Measurements from ENCODE around the gene GON4L. TPM values are rescaled to one million over a fixed set of nuclear protein-coding genes. Genes with fewer than 3 reads are reported as not detected.

The GON4L gene
- total and polyA plus RNA-seq, 3 donors from 2014 or later, result 36.4 to 108 (median 77.2) TPM

- WGBS, 2 donors, result 58 to 72% methylated on average over 3 of the region's 3 CpGs
- H3K27me3 ChIP-seq, result no peaks in the 10 kb centered on the region
Measured at GRCh38 chr1:155892796-155893195, 35.8 kb upstream of the GON4L start.

GRCh38 chr1:155890251-155890650 is 33.2 kb upstream of the GON4L start:
- no peak for DNase-seq
- H3K4me3 ChIP-seq, result no peak overlapping the region
- H3K27ac ChIP-seq, result no peak overlapping the region
- H3K36me3 ChIP-seq (ENCODE audit: low read depth, missing control alignments), result no peaks in the 10 kb centered on the region
- H3K4me1 ChIP-seq, result no peaks in the 10 kb centered on the region
- no peak for TF ChIP-seq CTCF (IDR thresholded peaks at IDR 0.05)
- no peak for TF ChIP-seq POLR2A (IDR thresholded peaks at IDR 0.05)
- 54 to 60% methylated on average over 3 of the region's 3 CpGs for WGBS, 2 donors
- intact Hi-C loops (cut with DNase I; ENCODE audit: low total_unique reads), result no loop called here
- no peaks in the 10 kb centered on the region for H3K27me3 ChIP-seq
- H3K9me3 ChIP-seq, result no peaks in the 10 kb centered on the region

More at GRCh38 chr1:155892796-155893195, 35.8 kb upstream of the GON4L start:
- Histone ChIP-seq H3K27ac (peak overlapping the region in 1 of 2 donors; percentile 61), H3K36me3 (ENCODE audit: low read depth, missing control alignments) (no peaks in the 10 kb centered on the region), H3K9me3 (no peaks in the 10 kb centered on the region), H3K4me1 (no peaks in the 10 kb centered on the region), H3K4me3 (no peak overlapping the region)
- no peak for DNase-seq
- TF ChIP-seq POLR2A (IDR thresholded peaks at IDR 0.05), result no peak
- TF ChIP-seq CTCF (IDR thresholded peaks at IDR 0.05), result no peak
- intact Hi-C loops (cut with DNase I; ENCODE audit: low total_unique reads), result no loop called here

GRCh38 chr1:155889566-155889965 is 32.6 kb upstream of the GON4L start:
- WGBS, 2 donors, result 71 to 78% methylated on average over 2 of the region's 2 CpGs
- no peak for DNase-seq
- intact Hi-C loops (cut with DNase I; ENCODE audit: low total_unique reads), result no loop called here

GRCh38 chr1:155888481-155888880 is 31.5 kb upstream of the GON4L start:
- no peak overlapping the region for H3K4me3 ChIP-seq
- DNase-seq, result no peak
- no peaks in the 10 kb centered on the region for H3K27me3 ChIP-seq
- H3K36me3 ChIP-seq (ENCODE audit: low read depth, missing control alignments), result no peaks in the 10 kb centered on the region
- no peak overlapping the region for H3K27ac ChIP-seq
- H3K4me1 ChIP-seq, result peaks cover 12% of the 10 kb centered on the region
- H3K9me3 ChIP-seq, result no peaks in the 10 kb centered on the region
- 88 to 97% methylated on average over 5 of the region's 5 CpGs for WGBS, 2 donors
- no peak for TF ChIP-seq CTCF (IDR thresholded peaks at IDR 0.05)
- TF ChIP-seq POLR2A (IDR thresholded peaks at IDR 0.05), result no peak
- intact Hi-C loops (cut with DNase I; ENCODE audit: low total_unique reads), result no loop called here

More at GRCh38 chr1:155889566-155889965, 32.6 kb upstream of the GON4L start:
- Histone ChIP-seq H3K9me3 (no peaks in the 10 kb centered on the region), H3K27me3 (no peaks in the 10 kb centered on the region), H3K4me1 (peaks cover 2% of the 10 kb centered on the region), H3K4me3 (no peak overlapping the region), H3K27ac (no peak overlapping the region), H3K36me3 (ENCODE audit: low read depth, missing control alignments) (no peaks in the 10 kb centered on the region)
- no peak for TF ChIP-seq CTCF (IDR thresholded peaks at IDR 0.05)
- no peak for TF ChIP-seq POLR2A (IDR thresholded peaks at IDR 0.05)

- intact Hi-C loops (cut with DNase I; ENCODE audit: low total_unique reads), result no loop called here
- no peaks in the 10 kb centered on the region for H3K36me3 ChIP-seq (ENCODE audit: low read depth, missing control alignments)
- TF ChIP-seq POLR2A (IDR thresholded peaks at IDR 0.05), result no peak
- TF ChIP-seq CTCF (IDR thresholded peaks at IDR 0.05), result no peak
- peak overlapping the region in 1 of 2 donors; percentile 67 for H3K27ac ChIP-seq
- no peaks in the 10 kb centered on the region for H3K27me3 ChIP-seq
- no peak for DNase-seq
- peaks cover 13% of the 10 kb centered on the region for H3K4me1 ChIP-seq
- H3K4me3 ChIP-seq, result no peak overlapping the region
- no peaks in the 10 kb centered on the region for H3K9me3 ChIP-seq
Measured at GRCh38 chr1:155884982-155885381, 28.0 kb upstream of the GON4L start.
